HCT116 (cell line): ENCODE data around the gene RBM20. TPM values are rescaled to one million over a fixed set of nuclear protein-coding genes. Genes with fewer than 3 reads are reported as not detected.

Source experiments
- ATAC-seq: fragments of 200-7000 bp; cut with Tn5 transposase; 2 replicates; pipeline ENCODE4 v1.9.1; 2020; ENCODE audit warnings: mild to moderate bottlenecking, moderate library complexity
- BruUV-seq: library from RNA; stranded (reverse); fragments of 400-500 nt; replicated peaks from 2 replicates; lab custom pipeline; 2021; lab: Mats Ljungman, UMichigan
- CTCF ChIA-PET: fragments of 300-600 bp; sonication (Branson Sonifier 250); formaldehyde crosslinking; loops from one replicate; lab custom pipeline; 2021; ENCODE audit warnings: antibody characterized with exemption; lab: Charles Lee
- POLR2A ChIA-PET: fragments of 300-600, 350-600 bp; sonication (Branson Sonifier 250); formaldehyde crosslinking; loops from one replicate; lab custom pipeline; 2021; ENCODE audit warnings: antibody characterized with exemption; lab: Charles Lee
- RAD21 ChIA-PET, 2 experiments: fragments of 300-600 bp; sonication (Branson Sonifier 250); formaldehyde crosslinking; loops; one replicate each; lab custom pipeline; 2023; ENCODE audit warnings: low total read pairs in 2 of 2; ENCODE audit not compliant: uncharacterized antibody in 2 of 2, unreplicated experiment in 2 of 2, low non-redundant PET in 1 of 2; lab: Charles Lee
- DNase-seq: peaks from one replicate; pipeline ENCODE4 v3.0.0-alpha.2; 2010; ENCODE audit warnings: low read depth, low spot score
- H2AFZ ChIP-seq: fragments of 200-600 bp; shearing (Covaris generic), sonication (generic); 2 replicates; pipeline ENCODE4 v1.6.1; 2017; ENCODE audit warnings: low read depth, mixed run types, mixed read lengths, antibody characterized with exemption, low read length; ENCODE audit not compliant: poor library complexity, severe bottlenecking
- H3K27ac ChIP-seq: 2 replicates; pipeline ENCODE4 v1.5.1; 2012; ENCODE audit warnings: low read depth, low read length
- H3K27me3 ChIP-seq: fragments of 200-600 bp; sonication (generic); 2 replicates; pipeline ENCODE4 v1.6.1; 2016; ENCODE audit warnings: mixed run types, low read length, mixed read lengths; ENCODE audit not compliant: insufficient read depth
- H3K36me3 ChIP-seq, 2 experiments: fragments of 200-500 bp in 1 of 2; fragments of 200-600 bp in 1 of 2; sonication (Bioruptor generic) in 1 of 2; sonication (generic) in 1 of 2; 2 replicates each; pipeline versions ENCODE4 v1.5.1 to v1.6.1; 2014 to 2016; ENCODE audit warnings: low read length in 2 of 2, inconsistent platforms in 1 of 2, mixed read lengths in 1 of 2, mixed run types in 1 of 2; ENCODE audit not compliant: insufficient read depth in 2 of 2, control insufficient read depth in 1 of 2
- H3K4me1 ChIP-seq, 2 experiments: fragments of 200-600 bp in 1 of 2; sonication (generic) in 1 of 2; 2 replicates each; pipeline versions ENCODE4 v1.5.1 to v1.6.1; 2012 to 2017; ENCODE audit warnings: low read length in 2 of 2, inconsistent platforms in 1 of 2, mild to moderate bottlenecking in 1 of 2, mixed read lengths in 1 of 2, mixed run types in 1 of 2, moderate library complexity in 1 of 2; ENCODE audit not compliant: insufficient read depth in 2 of 2, control insufficient read depth in 1 of 2
- H3K4me2 ChIP-seq: fragments of 200-600 bp; sonication (generic); 2 replicates; pipeline ENCODE4 v1.6.1; 2017; ENCODE audit warnings: mixed run types, low read length, mixed read lengths
- H3K4me3 ChIP-seq, 2 experiments: fragments of 200-600 bp in 1 of 2; sonication (generic) in 1 of 2; replicated peaks in 1 of 2; 2 replicates each; pipeline ENCODE4 v1.5.1; 2011 to 2016; ENCODE audit warnings: low read length in 2 of 2, control low read depth in 1 of 2, low read depth in 1 of 2, mild to moderate bottlenecking in 1 of 2, mixed read lengths in 1 of 2, mixed run types in 1 of 2
- H3K79me2 ChIP-seq: fragments of 200-600 bp; sonication (generic); 2 replicates; pipeline ENCODE4 v1.6.1; 2017; ENCODE audit warnings: mild to moderate bottlenecking, mixed run types, low read length, moderate library complexity, mixed read lengths; ENCODE audit not compliant: insufficient read depth
- H3K9ac ChIP-seq: fragments of 200-600 bp; sonication (generic); 2 replicates; pipeline ENCODE4 v1.6.1; 2016; ENCODE audit warnings: low read length, mixed read lengths
- H3K9me2 ChIP-seq: fragments of 200-600 bp; sonication (generic), shearing (Covaris generic); 2 replicates; pipeline ENCODE4 v1.6.1; 2017; ENCODE audit warnings: mixed run types, mild to moderate bottlenecking, moderate library complexity; ENCODE audit not compliant: insufficient read depth
- H3K9me3 ChIP-seq, 2 experiments: fragments of 200-500 bp in 1 of 2; fragments of 200-600 bp in 1 of 2; sonication (Bioruptor generic) in 1 of 2; sonication (generic) in 1 of 2; 2 replicates each; pipeline ENCODE4 v1.6.1; 2014 to 2017; ENCODE audit warnings: low read length in 2 of 2, mixed read lengths in 2 of 2, inconsistent platforms in 1 of 2, low read depth in 1 of 2, mild to moderate bottlenecking in 1 of 2, mixed run types in 1 of 2, moderate library complexity in 1 of 2; ENCODE audit not compliant: control insufficient read depth in 1 of 2, insufficient read depth in 1 of 2
- H4K20me1 ChIP-seq: fragments of 200-600 bp; sonication (generic), shearing (Covaris generic); 2 replicates; pipeline ENCODE4 v1.6.1; 2017; ENCODE audit warnings: mixed run types, mild to moderate bottlenecking, moderate library complexity; ENCODE audit not compliant: insufficient read depth
- CBX3 ChIP-seq: IDR thresholded peaks from 2 replicates; pipeline ENCODE4 v1.6.1; 2012; ENCODE audit warnings: low read depth
- CEBPB ChIP-seq: IDR thresholded peaks from 2 replicates; pipeline ENCODE4 v1.6.1; 2012; ENCODE audit warnings: low read depth
- EGR1 ChIP-seq: IDR thresholded peaks from 2 replicates; pipeline ENCODE4 v1.6.1; 2012; ENCODE audit warnings: low read depth
- ELF1 ChIP-seq: IDR thresholded peaks from 2 replicates; pipeline ENCODE4 v1.6.1; 2012; ENCODE audit warnings: low read depth, borderline replicate concordance
- EZH2phosphoT487 ChIP-seq: fragments of 200-600 bp; IDR thresholded peaks from 2 replicates; pipeline ENCODE4 v1.6.1; 2018; ENCODE audit warnings: antibody characterized with exemption, borderline replicate concordance
- JUND ChIP-seq: IDR thresholded peaks from 2 replicates; pipeline ENCODE4 v1.6.1; 2012
- POLR2AphosphoS5 ChIP-seq: IDR thresholded peaks from 2 replicates; pipeline ENCODE4 v1.6.1; 2011; ENCODE audit warnings: mild to moderate bottlenecking, low read depth, low read length, moderate library complexity
- SIN3A ChIP-seq: IDR thresholded peaks from 2 replicates; pipeline ENCODE4 v1.6.1; 2012; ENCODE audit warnings: low read depth
- SRF ChIP-seq: IDR thresholded peaks from 2 replicates; pipeline ENCODE4 v1.6.1; 2012; ENCODE audit warnings: low read depth
- TCF7L2 ChIP-seq: IDR thresholded peaks from 2 replicates; pipeline ENCODE4 v1.7.0; 2011; ENCODE audit warnings: borderline replicate concordance, inconsistent platforms; ENCODE audit not compliant: insufficient read depth, insufficient read length; ENCODE audit errors: extremely low read depth
- YY1 ChIP-seq: IDR thresholded peaks from 2 replicates; pipeline ENCODE4 v1.6.1; 2011; ENCODE audit warnings: low read length, low read depth, moderate library complexity, mild to moderate bottlenecking; ENCODE audit not compliant: insufficient replicate concordance; ENCODE audit errors: extremely low read depth
- ZFX ChIP-seq: fragments of 450-650 bp; IDR thresholded peaks from 2 replicates; pipeline ENCODE4 v1.6.1; 2017
- ZNF274 ChIP-seq: fragments of 200-500 bp; sonication (Bioruptor generic); IDR thresholded peaks from 2 replicates; pipeline ENCODE4 v1.6.1; 2014; ENCODE audit warnings: mild to moderate bottlenecking, low read depth, low read length, inconsistent platforms
- intact Hi-C: fragments of 100-400 bp; cut with micrococcal nuclease; formaldehyde crosslinking; loops from 2 replicates; pipeline ENCODE4 v1.10.0; 2022
- total RNA-seq: library from RNA; stranded (reverse); gene quantifications from one replicate; pipeline ENCODE4 v1.2.1, GENCODE V29; 2021; ENCODE audit not compliant: unreplicated experiment
- TF ChIP-seq, protein P1 (sequence below): IDR thresholded peaks from 2 replicates; pipeline ENCODE4 v1.6.1; 2012
- TF ChIP-seq, protein P2 (sequence below): IDR thresholded peaks from 2 replicates; pipeline ENCODE4 v1.6.1; 2012; ENCODE audit warnings: low read depth
- TF ChIP-seq, protein P3 (sequence below): IDR thresholded peaks from 2 replicates; pipeline ENCODE4 v1.6.1; 2012

RBM20 gene
- total RNA-seq, 1 experiment from 2014 or later: 2.0 TPM

DNA sequence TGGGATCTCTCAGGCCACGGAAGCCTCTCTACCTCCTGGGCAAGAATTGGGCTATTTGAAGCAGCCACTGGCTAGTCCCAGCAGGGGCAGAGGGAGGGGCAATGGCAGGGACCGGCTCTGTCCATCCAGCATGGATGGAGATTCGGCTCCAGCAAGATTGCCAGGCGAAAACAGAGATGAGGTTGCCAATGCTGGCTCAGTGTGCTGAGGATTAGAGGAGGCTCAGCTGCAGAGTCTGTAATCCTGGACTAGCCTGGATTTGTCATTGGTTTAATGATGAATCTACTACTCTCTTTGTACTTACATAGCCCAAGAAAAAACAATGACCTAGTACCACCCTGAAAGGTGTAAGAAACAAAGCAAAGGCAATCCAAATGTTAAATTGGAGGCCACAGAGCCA is 115.4 kb downstream of the RBM20 start:
- no peaks in the 10 kb centered on the region for H3K36me3 ChIP-seq

More for the DNA sequence above, 115.4 kb downstream of the RBM20 start:
- H3K79me2 ChIP-seq: no peaks in the 10 kb centered on the region
- POLR2A ChIA-PET: interaction anchor here (1.1 kb wide), 1 partner anchor 15 kb away, joined by 3 read pairs; no protein-coding TSS in a partner anchor
- no peaks in the 10 kb centered on the region for H3K9me3 ChIP-seq
- CTCF ChIA-PET: no interaction called here
- H3K4me1 ChIP-seq: peaks cover 0 to 4% of the 10 kb centered on the region in 2 experiments; a peak in 1 of 4 replicates
- H4K20me1 ChIP-seq: no peaks in the 10 kb centered on the region
- BruUV-seq: no TSS peak
- no peak overlapping the region for H3K4me2 ChIP-seq
- no peak overlapping the region for H2AFZ ChIP-seq
- no peak for ATAC-seq
- no peak for TF ChIP-seq CBX3
- no peak for TF ChIP-seq EZH2phosphoT487
- no peak for TF ChIP-seq ZNF274
- no peak for TF ChIP-seq JUND
- no peak for TF ChIP-seq POLR2AphosphoS5
- TF ChIP-seq, protein P1, sequence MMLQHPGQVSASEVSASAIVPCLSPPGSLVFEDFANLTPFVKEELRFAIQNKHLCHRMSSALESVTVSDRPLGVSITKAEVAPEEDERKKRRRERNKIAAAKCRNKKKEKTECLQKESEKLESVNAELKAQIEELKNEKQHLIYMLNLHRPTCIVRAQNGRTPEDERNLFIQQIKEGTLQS: no peak
- TF ChIP-seq CEBPB: no peak
- TF ChIP-seq YY1: no peak
- TF ChIP-seq ZFX: no peak
- TF ChIP-seq SIN3A: no peak
- TF ChIP-seq, protein P2, sequence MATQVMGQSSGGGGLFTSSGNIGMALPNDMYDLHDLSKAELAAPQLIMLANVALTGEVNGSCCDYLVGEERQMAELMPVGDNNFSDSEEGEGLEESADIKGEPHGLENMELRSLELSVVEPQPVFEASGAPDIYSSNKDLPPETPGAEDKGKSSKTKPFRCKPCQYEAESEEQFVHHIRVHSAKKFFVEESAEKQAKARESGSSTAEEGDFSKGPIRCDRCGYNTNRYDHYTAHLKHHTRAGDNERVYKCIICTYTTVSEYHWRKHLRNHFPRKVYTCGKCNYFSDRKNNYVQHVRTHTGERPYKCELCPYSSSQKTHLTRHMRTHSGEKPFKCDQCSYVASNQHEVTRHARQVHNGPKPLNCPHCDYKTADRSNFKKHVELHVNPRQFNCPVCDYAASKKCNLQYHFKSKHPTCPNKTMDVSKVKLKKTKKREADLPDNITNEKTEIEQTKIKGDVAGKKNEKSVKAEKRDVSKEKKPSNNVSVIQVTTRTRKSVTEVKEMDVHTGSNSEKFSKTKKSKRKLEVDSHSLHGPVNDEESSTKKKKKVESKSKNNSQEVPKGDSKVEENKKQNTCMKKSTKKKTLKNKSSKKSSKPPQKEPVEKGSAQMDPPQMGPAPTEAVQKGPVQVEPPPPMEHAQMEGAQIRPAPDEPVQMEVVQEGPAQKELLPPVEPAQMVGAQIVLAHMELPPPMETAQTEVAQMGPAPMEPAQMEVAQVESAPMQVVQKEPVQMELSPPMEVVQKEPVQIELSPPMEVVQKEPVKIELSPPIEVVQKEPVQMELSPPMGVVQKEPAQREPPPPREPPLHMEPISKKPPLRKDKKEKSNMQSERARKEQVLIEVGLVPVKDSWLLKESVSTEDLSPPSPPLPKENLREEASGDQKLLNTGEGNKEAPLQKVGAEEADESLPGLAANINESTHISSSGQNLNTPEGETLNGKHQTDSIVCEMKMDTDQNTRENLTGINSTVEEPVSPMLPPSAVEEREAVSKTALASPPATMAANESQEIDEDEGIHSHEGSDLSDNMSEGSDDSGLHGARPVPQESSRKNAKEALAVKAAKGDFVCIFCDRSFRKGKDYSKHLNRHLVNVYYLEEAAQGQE: no peak
- no peak for TF ChIP-seq ELF1
- TF ChIP-seq SRF: no peak
- TF ChIP-seq, protein P3, sequence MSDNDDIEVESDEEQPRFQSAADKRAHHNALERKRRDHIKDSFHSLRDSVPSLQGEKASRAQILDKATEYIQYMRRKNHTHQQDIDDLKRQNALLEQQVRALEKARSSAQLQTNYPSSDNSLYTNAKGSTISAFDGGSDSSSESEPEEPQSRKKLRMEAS: no peak
- TF ChIP-seq TCF7L2: no peak
- no peak for TF ChIP-seq EGR1
- no peak overlapping the region for H3K9ac ChIP-seq
- H3K9me2 ChIP-seq: no peaks in the 10 kb centered on the region
- intact Hi-C loops: no loop called here
- H3K27me3 ChIP-seq: peaks cover 8% of the 10 kb centered on the region; the same call in 1 of the 2 replicates
- no peak for DNase-seq
- RAD21 ChIA-PET: no interaction called here
- H3K27ac ChIP-seq: no peak overlapping the region
- no peak overlapping the region for H3K4me3 ChIP-seq
